ENCODE results near the gene KRTAP4-16. TPM values are rescaled to one million over a fixed set of nuclear protein-coding genes. Genes with fewer than 3 reads are reported as not detected.
"Not testable (repeated sequence)": the region's sequence is repeated elsewhere in the genome, so short reads cannot be mapped to it uniquely, and the experiment has no call there.

The KRTAP4-16 gene
- total and polyA plus RNA-seq, 2 of the 8 experiments (the other 6 are each of a cell fraction or from before 2014, with no cell fraction given) = not detected

GRCh38 chr17:41107941-41108450, 6.0 kb upstream of the KRTAP4-16 start (continued):
- no peak for TF ChIP-seq BACH1 (IDR thresholded peaks at IDR 0.05; ENCODE audit: low read length)
- no peak for TF ChIP-seq ZNF274 (IDR thresholded peaks at IDR 0.05; ENCODE audit: borderline replicate concordance, extremely low read depth, low read length)
- no peak for TF ChIP-seq CTCF (IDR thresholded peaks at IDR 0.05; ENCODE audit: control extremely low read depth in 1 of 3, insufficient read depth in 1 of 3, low read depth in 1 of 3, low read length in 3 of 3)
- TF ChIP-seq SRF (IDR thresholded peaks at IDR 0.05; ENCODE audit: low read depth, low read length) = no peak; the same call in 1 of the 2 replicates
- no peak for TF ChIP-seq SP2 (IDR thresholded peaks at IDR 0.05; ENCODE audit: low read length)

GRCh38 chr17:41105347-41105746, 3.3 kb upstream of the KRTAP4-16 start, which contains the start of gene KRTAP4-9:
KRTAP4-9 (plus strand) TSS chr17:41105389; CDS start chr17:41105389, 0 bp downstream.
- H3K4me1 ChIP-seq (replicated peaks in 1 of 4; ENCODE audit: control insufficient read depth in 3 of 4, insufficient read depth in 4 of 4, low read length in 3 of 4); POLR2A ChIA-PET (ENCODE audit: partially characterized antibody); DNase-seq (ENCODE audit: low read depth in 1 of 2, low spot score in 2 of 2): not testable (repeated sequence)

More at GRCh38 chr17:41105347-41105746, 3.3 kb upstream of the KRTAP4-16 start, which contains the start of gene KRTAP4-9:
- H2BK5ac ChIP-seq (ENCODE audit: low read depth, low read length); H2BK12ac ChIP-seq (ENCODE audit: low read depth, low read length); H3K36me3 ChIP-seq (ENCODE audit: control insufficient read depth in 2 of 4, insufficient read depth in 4 of 4, low read length in 3 of 4); H3K14ac ChIP-seq (ENCODE audit: insufficient read length); H4K5ac ChIP-seq (ENCODE audit: insufficient read length, low read depth, low read length); H2BK20ac ChIP-seq (ENCODE audit: low read length); H2AFZ ChIP-seq (ENCODE audit: low read length); CTCF ChIA-PET (ENCODE audit: partially characterized antibody); H3K18ac ChIP-seq (ENCODE audit: extremely low read depth, low read length); H4K20me1 ChIP-seq (replicated peaks in 1 of 2; ENCODE audit: control insufficient read depth in 1 of 2, insufficient read depth in 2 of 2, low read length in 2 of 2); H3K79me2 ChIP-seq (ENCODE audit: control insufficient read depth in 1 of 2, insufficient read depth in 2 of 2, low read length in 2 of 2); FAIRE-seq; H3K27ac ChIP-seq (ENCODE audit: low read depth, low read length); H3K79me1 ChIP-seq (ENCODE audit: low read depth, low read length); H2BK15ac ChIP-seq (ENCODE audit: low read length); H4K8ac ChIP-seq (ENCODE audit: extremely low read depth, insufficient read depth, low read length); H4K91ac ChIP-seq (replicated peaks; ENCODE audit: insufficient read length, low read length); H3K56ac ChIP-seq (replicated peaks; ENCODE audit: insufficient read length, low read depth, low read length); H2AK5ac ChIP-seq (ENCODE audit: low read depth, low read length); H3K9ac ChIP-seq (replicated peaks in 1 of 4; ENCODE audit: extremely low read depth in 1 of 4, low read depth in 3 of 4, low read length in 3 of 4); H3K4me2 ChIP-seq (ENCODE audit: insufficient read depth in 1 of 2, low read depth in 2 of 2, low read length in 2 of 2); H3K23me2 ChIP-seq (ENCODE audit: low read depth, low read length); H3K27me3 ChIP-seq (replicated peaks in 1 of 4; ENCODE audit: control insufficient read depth in 3 of 4, extremely low read depth in 1 of 4, insufficient read depth in 3 of 4, low read length in 3 of 4); H3K4ac ChIP-seq (replicated peaks; ENCODE audit: insufficient read length, low read depth, low read length); H3K23ac ChIP-seq (ENCODE audit: insufficient read length); H3K9me3 ChIP-seq (ENCODE audit: insufficient read depth in 2 of 2, low read depth in 1 of 2, low read length in 1 of 2); H2BK120ac ChIP-seq (replicated peaks; ENCODE audit: low read depth, low read length); H3K4me3 ChIP-seq (ENCODE audit: extremely low read depth in 1 of 4, insufficient read depth in 2 of 4, low read depth in 3 of 4, low read length in 4 of 4): not testable (repeated sequence)
- WGBS, 2 experiments (ENCODE audit: extremely low coverage in 1 of 2, insufficient coverage in 1 of 2, insufficient read length in 1 of 2, insufficient replicate concordance in 2 of 2, low coverage in 1 of 2, low lambda C conversion rate in 2 of 2, missing lambda C conversion rate in 1 of 2) = 78% methylated on average over 7 of the region's 10 CpGs; no CpG with 5 or more reads in 1 of the 2 experiments
